Measurements from ENCODE around the gene EXOC6. TPM values are rescaled to one million over a fixed set of nuclear protein-coding genes. Genes with fewer than 3 reads are reported as not detected.
A peak's percentile ranks its signal among the peaks of the same experiment; 100 is the strongest.
"Not testable (repeated sequence)": the region's sequence is repeated elsewhere in the genome, so short reads cannot be mapped to it uniquely, and the experiment has no call there.

Gene EXOC6
- total and polyA plus RNA-seq, 9 donors: 23.3 to 45.8 (median 33.8) TPM

DNA sequence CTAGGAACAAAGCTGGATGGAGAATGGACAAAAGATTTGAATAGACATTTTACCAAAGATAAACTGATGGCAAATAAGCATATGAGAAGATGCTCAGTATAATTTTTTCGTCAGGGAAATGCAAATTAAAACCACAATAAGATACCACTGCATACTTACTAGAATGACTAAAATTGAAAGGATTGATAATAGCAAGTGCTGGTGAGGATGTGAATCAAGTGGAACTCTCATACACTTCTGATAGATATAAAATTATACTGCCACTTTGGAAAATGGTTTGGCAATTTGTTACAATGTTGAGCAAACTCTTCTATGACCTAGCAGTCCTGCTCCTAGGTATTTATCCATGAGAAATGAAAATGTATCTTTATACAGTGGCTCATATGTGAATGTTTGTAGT, 83.3 kb downstream of the EXOC6 start:
- DNase-seq: no peak
- WGBS (ENCODE audit: insufficient coverage): no CpG with 5 or more reads among the region's 1 CpG

DNA sequence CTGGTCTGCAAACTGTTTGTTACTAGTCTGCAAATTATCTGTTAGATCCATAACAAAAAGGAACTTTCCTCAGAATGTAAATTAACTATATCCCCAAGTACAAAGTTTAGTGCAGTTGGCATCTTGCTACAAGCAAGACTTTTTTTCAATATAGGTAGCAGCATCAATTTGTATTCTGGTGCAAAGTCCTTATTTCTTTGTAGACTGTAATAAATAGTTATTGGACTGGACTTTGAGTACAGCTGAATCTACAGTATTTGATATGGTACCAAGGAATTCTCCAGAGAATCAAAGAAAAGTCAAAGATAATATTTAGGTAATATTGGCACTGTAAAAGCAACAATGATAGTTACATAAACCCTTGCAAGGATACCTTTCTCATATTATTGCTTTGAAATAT, 89.6 kb downstream of the EXOC6 start:
- H3K4me1 ChIP-seq (ENCODE audit: control insufficient read depth, insufficient read depth, low read length): no peaks in the 10 kb centered on the region
- H3K27me3 ChIP-seq (ENCODE audit: control insufficient read depth, insufficient read depth, low read length): no peaks in the 10 kb centered on the region
- no peak overlapping the region for H3K27ac ChIP-seq (ENCODE audit: low read length)
- H3K36me3 ChIP-seq (ENCODE audit: control insufficient read depth, insufficient read depth, low read length): peaks cover 3% of the 10 kb centered on the region
- no peak overlapping the region for H3K4me3 ChIP-seq (ENCODE audit: low read length)
- H3K9me3 ChIP-seq (replicated peaks; ENCODE audit: control insufficient read depth, low read depth, low read length): no peaks in the 10 kb centered on the region
- no peak for DNase-seq

More for the DNA sequence above, 83.3 kb downstream of the EXOC6 start:
- no peak overlapping the region for H3K27ac ChIP-seq (ENCODE audit: low read length)
- H3K9me3 ChIP-seq (replicated peaks; ENCODE audit: control insufficient read depth, low read depth, low read length): no peaks in the 10 kb centered on the region
- no peaks in the 10 kb centered on the region for H3K27me3 ChIP-seq (ENCODE audit: control insufficient read depth, insufficient read depth, low read length)
- peaks cover 3% of the 10 kb centered on the region for H3K36me3 ChIP-seq (ENCODE audit: control insufficient read depth, insufficient read depth, low read length)
- no peak overlapping the region for H3K4me3 ChIP-seq (ENCODE audit: low read length)
- H3K4me1 ChIP-seq (ENCODE audit: control insufficient read depth, insufficient read depth, low read length): no peaks in the 10 kb centered on the region

DNA sequence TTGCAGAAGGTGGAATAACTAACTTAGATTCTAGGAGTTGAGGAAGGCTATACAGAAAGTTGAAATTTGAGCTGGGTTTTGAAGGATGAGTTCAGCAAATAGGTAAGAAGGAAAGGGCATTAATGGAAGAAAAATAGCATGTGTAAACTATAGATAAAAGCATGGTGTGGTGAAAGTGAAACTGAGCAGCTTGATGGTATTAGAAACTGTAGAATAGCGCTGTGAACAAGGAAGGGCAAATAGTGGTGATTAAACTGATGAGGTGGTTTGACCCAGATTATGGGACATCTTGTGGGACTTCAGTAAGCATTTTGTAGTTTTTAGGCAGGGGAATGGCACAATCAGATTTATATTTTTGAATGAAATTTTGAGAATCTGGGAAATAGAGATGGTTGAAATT, 90.5 kb downstream of the EXOC6 start:
- no peak overlapping the region for H3K27ac ChIP-seq (ENCODE audit: low read length)
- no peak for DNase-seq
- H3K36me3 ChIP-seq (ENCODE audit: control insufficient read depth, insufficient read depth, low read length): peaks cover 3% of the 10 kb centered on the region
- H3K27me3 ChIP-seq (ENCODE audit: control insufficient read depth, insufficient read depth, low read length): no peaks in the 10 kb centered on the region
- 100% methylated on average over 1 of the region's 1 CpG for WGBS (ENCODE audit: insufficient coverage)
- H3K4me1 ChIP-seq (ENCODE audit: control insufficient read depth, insufficient read depth, low read length): no peaks in the 10 kb centered on the region
- H3K9me3 ChIP-seq (replicated peaks; ENCODE audit: control insufficient read depth, low read depth, low read length): no peaks in the 10 kb centered on the region
- no peak overlapping the region for H3K4me3 ChIP-seq (ENCODE audit: low read length)

DNA sequence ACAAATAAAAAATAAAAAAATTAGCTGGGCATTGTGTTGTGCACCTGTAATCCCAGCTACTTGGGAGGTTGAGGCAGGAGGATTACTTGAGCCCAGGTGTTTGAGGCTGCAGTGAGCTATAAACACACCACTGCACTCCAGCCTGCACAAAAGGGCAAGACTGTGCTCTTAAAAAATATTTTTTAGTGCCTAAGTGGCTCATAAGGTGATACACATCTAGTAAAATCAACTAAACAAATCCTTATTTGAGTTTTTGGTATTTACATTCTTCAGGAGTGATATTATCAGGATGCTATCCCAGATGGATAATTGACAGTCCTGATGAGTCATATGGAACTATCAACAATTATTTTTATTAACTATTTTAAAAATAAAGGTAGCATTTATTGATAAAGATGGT, 93.9 kb downstream of the EXOC6 start:
- peaks cover 5% of the 10 kb centered on the region for H3K36me3 ChIP-seq (ENCODE audit: control insufficient read depth, insufficient read depth, low read length)
- H3K27me3 ChIP-seq (ENCODE audit: control insufficient read depth, insufficient read depth, low read length): no peaks in the 10 kb centered on the region
- H3K27ac ChIP-seq (ENCODE audit: low read length): no peak overlapping the region
- no peak for DNase-seq
- no peak overlapping the region for H3K4me3 ChIP-seq (ENCODE audit: low read length)
- H3K4me1 ChIP-seq (ENCODE audit: control insufficient read depth, insufficient read depth, low read length): no peaks in the 10 kb centered on the region
- H3K9me3 ChIP-seq (replicated peaks; ENCODE audit: control insufficient read depth, low read depth, low read length): no peaks in the 10 kb centered on the region

DNA sequence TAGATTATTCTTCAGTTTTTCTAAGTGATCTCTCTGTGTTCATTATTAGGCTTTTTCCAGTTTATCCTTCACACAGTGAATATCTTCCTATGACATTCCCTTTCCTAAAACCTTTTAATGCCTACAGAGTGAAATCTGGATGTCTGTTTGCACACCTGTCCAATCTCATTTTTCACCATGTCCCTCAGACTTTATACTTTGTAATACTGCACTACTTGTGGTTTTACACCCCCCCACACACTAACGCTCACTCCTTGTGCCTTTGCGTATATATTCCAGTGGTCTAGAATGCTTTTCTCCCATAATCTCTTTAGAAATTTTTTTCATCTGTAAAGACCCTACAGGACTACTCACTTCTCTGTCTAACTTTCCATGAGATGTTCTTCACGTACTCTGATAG, 98.2 kb downstream of the EXOC6 start:
- no peak for DNase-seq
- no peak overlapping the region for H3K4me3 ChIP-seq (ENCODE audit: low read length)
- H3K36me3 ChIP-seq (ENCODE audit: control insufficient read depth, insufficient read depth, low read length): peaks cover 5% of the 10 kb centered on the region
- H3K4me1 ChIP-seq (ENCODE audit: control insufficient read depth, insufficient read depth, low read length): no peaks in the 10 kb centered on the region
- no peaks in the 10 kb centered on the region for H3K9me3 ChIP-seq (replicated peaks; ENCODE audit: control insufficient read depth, low read depth, low read length)
- H3K27ac ChIP-seq (ENCODE audit: low read length): no peak overlapping the region
- H3K27me3 ChIP-seq (ENCODE audit: control insufficient read depth, insufficient read depth, low read length): no peaks in the 10 kb centered on the region
- 100% methylated on average over 2 of the region's 3 CpGs for WGBS (ENCODE audit: insufficient coverage)

DNA sequence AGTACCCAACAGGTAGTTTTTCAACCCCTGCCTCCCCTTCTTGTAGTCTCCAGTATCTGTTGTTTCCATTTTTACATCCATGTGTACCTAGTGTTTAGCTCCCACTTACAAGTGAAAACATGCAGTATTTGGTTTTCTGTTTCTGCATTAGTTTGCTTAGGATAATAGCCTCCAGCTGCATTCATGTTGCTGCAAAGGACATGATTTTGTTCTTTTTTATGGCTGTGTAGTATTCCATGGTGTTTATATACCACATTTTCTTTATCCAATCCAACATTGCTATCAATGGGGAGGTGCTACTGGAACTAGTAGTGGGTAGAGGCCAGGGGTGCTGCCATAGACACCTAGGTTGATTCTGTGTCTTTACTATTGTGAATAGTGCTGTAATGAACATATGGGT, 104.3 kb downstream of the EXOC6 start:
- DNase-seq; H3K27me3 ChIP-seq (ENCODE audit: control insufficient read depth, insufficient read depth, low read length); H3K9me3 ChIP-seq (replicated peaks; ENCODE audit: control insufficient read depth, low read depth, low read length); H3K36me3 ChIP-seq (ENCODE audit: control insufficient read depth, insufficient read depth, low read length); H3K4me3 ChIP-seq (ENCODE audit: low read length); H3K4me1 ChIP-seq (ENCODE audit: control insufficient read depth, insufficient read depth, low read length); H3K27ac ChIP-seq (ENCODE audit: low read length): not testable (repeated sequence)

DNA sequence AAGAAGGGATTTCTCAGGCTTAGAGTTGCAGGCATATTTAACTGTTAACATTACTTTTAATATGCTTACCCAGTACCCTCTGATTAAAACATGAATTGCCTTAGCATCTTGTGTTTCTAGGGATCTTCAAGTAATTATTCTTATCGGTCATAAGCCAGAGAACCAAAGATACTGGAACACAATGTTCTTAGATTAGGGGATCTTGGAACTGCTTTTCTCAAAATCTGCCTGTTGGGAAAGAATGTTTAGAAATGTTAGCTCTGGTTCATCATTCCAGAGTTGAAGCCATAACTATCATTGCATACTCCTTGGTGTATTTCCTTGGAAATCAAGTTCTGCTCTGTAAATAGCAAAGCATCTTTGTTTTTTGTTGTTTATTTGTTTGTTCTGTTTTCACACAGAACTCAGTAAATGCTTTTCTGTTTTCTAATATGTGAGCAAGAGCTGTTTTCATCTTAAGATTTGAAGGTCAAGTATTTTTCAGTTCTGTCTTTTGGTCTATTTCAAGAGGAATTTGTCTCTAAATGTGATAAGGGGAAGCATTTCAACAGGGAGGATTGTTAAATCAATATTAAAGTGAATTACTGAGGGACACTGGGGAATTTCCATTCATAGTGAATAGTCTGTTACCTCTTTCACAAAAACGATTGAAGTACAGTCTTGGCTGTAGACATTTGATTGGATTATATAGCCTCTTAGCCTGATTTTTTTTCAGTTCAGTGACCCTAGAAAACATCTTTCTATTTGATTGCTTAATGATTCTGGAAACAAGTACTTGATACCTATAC, 109.1 kb downstream of the EXOC6 start:
- no CpG with 5 or more reads among the region's 2 CpGs for WGBS (ENCODE audit: insufficient coverage)

DNA sequence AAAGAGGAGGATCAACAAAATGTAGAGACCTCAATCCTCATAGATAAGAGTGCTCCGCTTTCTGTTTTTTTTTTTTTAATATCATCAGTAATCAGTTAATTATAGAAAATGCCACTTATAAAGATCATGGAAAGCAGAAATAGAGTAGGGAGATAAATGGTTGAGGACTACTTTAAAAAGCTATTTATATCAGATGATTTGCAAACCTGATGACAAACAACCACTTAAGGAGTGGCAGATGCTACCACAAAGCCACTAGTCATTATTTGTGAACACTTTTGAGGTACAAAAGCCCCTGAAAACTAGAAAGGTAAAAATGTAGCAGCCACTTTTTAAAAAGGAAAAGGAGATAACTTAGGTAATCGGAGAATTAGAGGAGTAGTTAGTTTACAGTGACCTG, 113.3 kb downstream of the EXOC6 start:
- DNase-seq: no peak
- Histone ChIP-seq H3K27me3 (ENCODE audit: control insufficient read depth, insufficient read depth, low read length) (no peaks in the 10 kb centered on the region), H3K9me3 (replicated peaks; ENCODE audit: control insufficient read depth, low read depth, low read length) (no peaks in the 10 kb centered on the region), H3K4me1 (ENCODE audit: control insufficient read depth, insufficient read depth, low read length) (no peaks in the 10 kb centered on the region), H3K27ac (ENCODE audit: low read length) (no peak overlapping the region), H3K4me3 (ENCODE audit: low read length) (no peak overlapping the region), H3K36me3 (ENCODE audit: control insufficient read depth, insufficient read depth, low read length) (no peaks in the 10 kb centered on the region)
- WGBS (ENCODE audit: insufficient coverage): no CpG with 5 or more reads among the region's 2 CpGs

More for the DNA sequence above, 109.1 kb downstream of the EXOC6 start:
- H3K9me3 ChIP-seq (replicated peaks; ENCODE audit: control insufficient read depth, low read depth, low read length): no peaks in the 10 kb centered on the region
- no peak for DNase-seq
- no peak overlapping the region for H3K27ac ChIP-seq (ENCODE audit: low read length)
- H3K4me1 ChIP-seq (ENCODE audit: control insufficient read depth, insufficient read depth, low read length): no peaks in the 10 kb centered on the region
- no peaks in the 10 kb centered on the region for H3K27me3 ChIP-seq (ENCODE audit: control insufficient read depth, insufficient read depth, low read length)
- peaks cover 2% of the 10 kb centered on the region for H3K36me3 ChIP-seq (ENCODE audit: control insufficient read depth, insufficient read depth, low read length)
- no peak overlapping the region for H3K4me3 ChIP-seq (ENCODE audit: low read length)

DNA sequence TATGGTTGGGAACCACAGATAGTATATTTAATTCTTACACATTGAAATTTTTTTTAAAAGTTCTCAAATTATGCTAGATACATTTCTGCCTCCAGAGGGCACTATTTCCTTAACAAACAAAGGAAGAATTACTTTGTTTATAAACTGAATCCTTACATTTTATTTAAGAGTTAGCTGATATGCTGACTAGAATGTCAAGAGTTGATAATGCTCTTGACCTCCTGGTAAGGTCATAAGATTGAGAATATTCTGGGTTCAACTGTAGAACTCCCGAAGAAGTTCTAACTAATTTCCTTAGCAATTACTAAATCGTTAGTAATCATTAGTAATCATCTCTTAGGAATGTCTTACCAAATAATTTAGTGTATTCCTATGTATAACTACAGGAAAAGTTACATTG, 117.0 kb downstream of the EXOC6 start:
- no peaks in the 10 kb centered on the region for H3K9me3 ChIP-seq (replicated peaks; ENCODE audit: control insufficient read depth, low read depth, low read length)
- no peak overlapping the region for H3K4me3 ChIP-seq (ENCODE audit: low read length)
- H3K27ac ChIP-seq (ENCODE audit: low read length): no peak overlapping the region
- H3K4me1 ChIP-seq (ENCODE audit: control insufficient read depth, insufficient read depth, low read length): no peaks in the 10 kb centered on the region
- no CpG with 5 or more reads among the region's 2 CpGs for WGBS (ENCODE audit: insufficient coverage)
- peak; percentile 67 for DNase-seq
- no peaks in the 10 kb centered on the region for H3K27me3 ChIP-seq (ENCODE audit: control insufficient read depth, insufficient read depth, low read length)
- peaks cover 4% of the 10 kb centered on the region for H3K36me3 ChIP-seq (ENCODE audit: control insufficient read depth, insufficient read depth, low read length)

DNA sequence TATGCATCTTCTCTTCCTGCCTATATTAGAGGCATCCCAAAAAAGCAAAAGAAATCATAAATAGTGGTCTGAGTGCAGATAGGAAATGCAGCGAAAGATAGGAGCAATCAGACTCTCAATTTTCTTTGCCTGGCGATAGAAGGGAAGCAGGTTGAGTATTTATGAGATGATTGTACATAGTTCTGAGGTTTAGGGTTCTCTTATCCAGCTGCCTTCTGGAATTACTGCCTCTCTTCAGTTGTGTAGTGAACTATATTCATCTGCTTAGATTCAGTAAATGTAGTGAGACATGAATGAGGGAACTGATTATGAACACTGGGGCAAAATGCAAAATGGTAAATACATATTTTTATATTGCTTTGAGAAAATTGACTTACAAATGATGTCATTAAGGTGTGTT, 119.3 kb downstream of the EXOC6 start:
- 80% methylated on average over 2 of the region's 2 CpGs for WGBS (ENCODE audit: insufficient coverage)
- H3K4me3 ChIP-seq (ENCODE audit: low read length): no peak overlapping the region
- no peak overlapping the region for H3K27ac ChIP-seq (ENCODE audit: low read length)
- H3K9me3 ChIP-seq (replicated peaks; ENCODE audit: control insufficient read depth, low read depth, low read length): peaks cover 2% of the 10 kb centered on the region
- peaks cover 9% of the 10 kb centered on the region for H3K36me3 ChIP-seq (ENCODE audit: control insufficient read depth, insufficient read depth, low read length)
- H3K4me1 ChIP-seq (ENCODE audit: control insufficient read depth, insufficient read depth, low read length): no peaks in the 10 kb centered on the region
- no peaks in the 10 kb centered on the region for H3K27me3 ChIP-seq (ENCODE audit: control insufficient read depth, insufficient read depth, low read length)
- DNase-seq: no peak

DNA sequence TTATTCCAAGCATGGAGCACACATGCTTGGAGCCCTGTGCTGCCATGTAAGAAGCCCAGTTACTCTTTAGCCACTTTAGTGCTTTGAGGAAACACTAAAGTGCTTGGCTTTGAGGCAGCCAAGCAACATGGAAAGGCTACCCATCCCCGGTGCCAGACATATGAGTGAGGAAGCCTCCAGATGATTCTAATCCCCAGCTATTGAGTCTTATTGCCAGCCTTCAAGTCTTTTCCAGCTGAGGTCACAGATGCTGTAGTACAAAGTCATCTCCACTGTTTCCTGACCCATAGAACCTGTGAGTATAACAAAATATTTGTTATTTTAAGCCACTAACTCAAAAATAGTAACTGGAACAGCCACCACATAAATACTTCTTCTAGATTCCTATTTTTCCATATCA, 120.8 kb downstream of the EXOC6 start:
- H3K27me3 ChIP-seq (ENCODE audit: control insufficient read depth, insufficient read depth, low read length): no peaks in the 10 kb centered on the region
- H3K36me3 ChIP-seq (ENCODE audit: control insufficient read depth, insufficient read depth, low read length): peaks cover 12% of the 10 kb centered on the region
- H3K9me3 ChIP-seq (replicated peaks; ENCODE audit: control insufficient read depth, low read depth, low read length): peaks cover 3% of the 10 kb centered on the region
- WGBS (ENCODE audit: insufficient coverage): no CpG with 5 or more reads among the region's 1 CpG
- H3K27ac ChIP-seq (ENCODE audit: low read length): no peak overlapping the region
- no peak for DNase-seq
- no peaks in the 10 kb centered on the region for H3K4me1 ChIP-seq (ENCODE audit: control insufficient read depth, insufficient read depth, low read length)
- no peak overlapping the region for H3K4me3 ChIP-seq (ENCODE audit: low read length)

Measured in muscle of leg (tissue), 11 donors.